Naive thymus-derived CD8-positive, alpha-beta T cell (primary cell): ENCODE results near the gene GALNT2. TPM values are rescaled to one million over a fixed set of nuclear protein-coding genes. Genes with fewer than 3 reads are reported as not detected.

ENCODE experiments used
- ATAC-seq, 2 donors: fragments of 150-1000 bp; cut with Tn5 transposase in 1 of 2; sonication (Bioruptor Pico), chemical (Tn5 transposase) in 1 of 2; 1 replicate in 1 of 2; 2 replicates in 1 of 2; pipeline ENCODE4 v1.10.0; 2021; ENCODE audit warnings: mild to moderate bottlenecking in 2 of 2, moderate library complexity in 2 of 2
- POLR2A ChIA-PET: fragments of 350-600 bp; sonication (Branson Sonifier 250); formaldehyde crosslinking; loops from one replicate; lab custom pipeline; 2021; ENCODE audit warnings: antibody characterized with exemption; lab: Charles Lee
- DNase-seq, 10 donors: peaks; one replicate each; pipeline versions ENCODE4 v3.0.0 to v3.0.0-alpha.2; 2020 to 2022
- H3K27ac Mint-ChIP-seq, 10 donors: one replicate each; pipeline ENCODE4 v1.8.0; 2020 to 2022; ENCODE audit warnings: mild to moderate bottlenecking in 10 of 10, mixed read lengths in 10 of 10, moderate library complexity in 4 of 10, inconsistent platforms in 1 of 10
- H3K27me3 Mint-ChIP-seq, 5 donors: one replicate each; pipeline ENCODE4 v1.8.0; 2021 to 2022; ENCODE audit warnings: mixed read lengths in 5 of 5
- H3K36me3 Mint-ChIP-seq, 3 donors: one replicate each; pipeline ENCODE4 v1.8.0; 2020 to 2022; ENCODE audit warnings: mixed read lengths in 3 of 3, mild to moderate bottlenecking in 2 of 3, inconsistent platforms in 1 of 3
- H3K4me1 Mint-ChIP-seq, 4 donors: one replicate each; pipeline ENCODE4 v1.8.0; 2021 to 2022; ENCODE audit warnings: mixed read lengths in 4 of 4
- H3K4me3 Mint-ChIP-seq, 10 donors: one replicate each; pipeline ENCODE4 v1.8.0; 2020 to 2022; ENCODE audit warnings: mild to moderate bottlenecking in 10 of 10, mixed read lengths in 10 of 10, moderate library complexity in 6 of 10, inconsistent platforms in 1 of 10
- H3K9me3 Mint-ChIP-seq, 9 donors: one replicate each; pipeline ENCODE4 v1.8.0; 2020 to 2022; ENCODE audit warnings: mixed read lengths in 9 of 9, mild to moderate bottlenecking in 3 of 9, inconsistent platforms in 1 of 9, moderate library complexity in 1 of 9
- polyA plus RNA-seq, 3 donors: library from polyadenylated mRNA; unstranded; fragments of 300-500 nt; fragmentation: Illumina TruSeq; gene quantifications; one replicate each; pipeline ENCODE4 v1.2.3, GENCODE V29; 2021
- total RNA-seq, 8 experiments: library from RNA in 2 of 8; stranded (reverse) in 2 of 8; gene quantifications; one replicate each; pipeline ENCODE4 v1.2.3 and lab custom pipeline; 2021 to 2026

Gene GALNT2
- total and polyA plus RNA-seq, 5 experiments from 2014 or later: 10.7 to 22.2 (median 15.3) TPM

DNA sequence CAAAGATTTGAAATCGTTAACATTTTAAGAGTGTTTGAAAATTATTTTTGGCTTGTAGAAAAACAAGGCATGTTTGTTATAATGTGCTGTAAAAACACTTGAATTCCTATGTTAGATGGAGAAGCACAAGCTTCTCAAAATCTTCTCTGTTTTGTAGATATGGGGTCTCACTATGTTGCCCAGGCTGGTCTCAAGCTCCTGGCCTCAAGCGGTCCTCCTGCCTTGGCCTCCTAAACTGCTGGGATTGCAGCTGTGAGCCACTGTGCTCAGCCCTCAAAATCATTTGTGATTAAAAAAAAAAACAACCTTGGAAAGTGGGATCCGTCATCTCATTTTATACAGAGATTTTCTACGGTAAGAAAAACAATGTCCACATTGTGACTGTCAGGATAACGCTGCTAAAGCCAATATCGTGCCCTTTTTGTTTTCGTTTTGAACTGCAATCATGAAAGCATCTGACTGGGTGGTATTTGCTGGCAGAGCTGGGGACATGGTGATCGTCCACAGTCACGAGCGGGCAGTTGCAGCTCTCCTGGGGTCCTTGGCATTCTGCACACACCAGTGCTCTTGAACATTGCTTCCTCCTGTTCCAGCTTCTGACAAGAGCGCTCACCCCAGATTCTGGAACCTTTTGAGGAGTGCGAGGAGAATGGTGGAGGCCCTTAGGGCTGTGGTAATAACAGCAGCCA, 246.6 kb downstream of the GALNT2 start:
- DNase-seq (no peak), ATAC-seq (no peak)
- no peaks in the 10 kb centered on the region for H3K36me3 Mint-ChIP-seq
- H3K27me3 Mint-ChIP-seq: peaks cover 0 to 6% (median 3%) of the 10 kb centered on the region in 5 donors
- H3K4me1 Mint-ChIP-seq: peaks cover 2 to 6% (median 3%) of the 10 kb centered on the region in 4 donors
- no peak overlapping the region for H3K4me3 Mint-ChIP-seq
- H3K9me3 Mint-ChIP-seq: no peaks in the 10 kb centered on the region
- H3K27ac Mint-ChIP-seq: no peak overlapping the region
- POLR2A ChIA-PET: no interaction called here

DNA sequence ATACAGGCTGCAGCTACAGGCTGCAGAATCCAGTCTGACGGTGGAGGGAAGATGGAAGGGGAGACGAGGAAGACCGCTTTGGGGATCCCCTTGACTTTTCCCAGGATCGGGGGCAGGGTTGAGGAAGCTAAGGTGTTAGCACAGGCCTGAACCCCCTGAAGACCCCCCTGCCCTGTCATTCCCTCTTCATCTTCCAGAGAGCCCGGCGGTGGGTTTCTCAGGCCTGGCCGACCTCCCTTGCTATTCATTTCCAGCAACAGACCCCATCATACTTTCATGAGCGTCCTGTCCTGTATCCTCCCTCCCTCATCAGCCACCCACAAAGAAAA, 247.1 kb downstream of the GALNT2 start:
- H3K4me1 Mint-ChIP-seq: peaks cover 2 to 6% (median 3%) of the 10 kb centered on the region in 4 donors
- ATAC-seq (no peak), DNase-seq (no peak)
- no peaks in the 10 kb centered on the region for H3K9me3 Mint-ChIP-seq
- H3K4me3 Mint-ChIP-seq: no peak overlapping the region
- H3K27ac Mint-ChIP-seq: no peak overlapping the region
- POLR2A ChIA-PET: no interaction called here
- peaks cover 0 to 6% (median 3%) of the 10 kb centered on the region in 5 donors for H3K27me3 Mint-ChIP-seq
- H3K36me3 Mint-ChIP-seq: no peaks in the 10 kb centered on the region

DNA sequence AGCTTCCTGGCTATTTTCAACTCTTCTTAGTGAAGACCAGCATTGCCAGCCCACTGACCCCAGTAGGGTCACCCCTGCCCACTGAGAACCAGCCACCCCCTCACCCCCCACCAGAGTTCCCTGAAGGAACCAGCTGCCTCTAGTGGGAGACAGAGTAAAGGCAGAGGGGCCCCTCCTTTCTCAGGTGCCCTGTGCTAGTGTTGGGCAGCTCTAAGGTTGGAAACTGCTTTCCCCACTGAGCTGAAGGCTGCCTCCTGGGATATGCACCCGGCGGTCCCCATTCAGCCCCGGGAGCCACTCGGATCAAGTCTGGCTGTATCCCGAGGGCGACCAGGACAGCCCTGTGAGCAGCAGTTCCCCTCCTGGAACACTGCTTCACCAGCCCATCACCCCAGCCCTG, 248.1 kb downstream of the GALNT2 start:
- no peak for ATAC-seq
- peaks cover 2 to 6% (median 3%) of the 10 kb centered on the region in 4 donors for H3K4me1 Mint-ChIP-seq
- POLR2A ChIA-PET: no interaction called here
- no peak for DNase-seq
- H3K27me3 Mint-ChIP-seq: peaks cover 0 to 6% (median 3%) of the 10 kb centered on the region in 5 donors
- no peaks in the 10 kb centered on the region for H3K36me3 Mint-ChIP-seq
- H3K4me3 Mint-ChIP-seq: no peak overlapping the region
- no peaks in the 10 kb centered on the region for H3K9me3 Mint-ChIP-seq
- H3K27ac Mint-ChIP-seq: no peak overlapping the region

DNA sequence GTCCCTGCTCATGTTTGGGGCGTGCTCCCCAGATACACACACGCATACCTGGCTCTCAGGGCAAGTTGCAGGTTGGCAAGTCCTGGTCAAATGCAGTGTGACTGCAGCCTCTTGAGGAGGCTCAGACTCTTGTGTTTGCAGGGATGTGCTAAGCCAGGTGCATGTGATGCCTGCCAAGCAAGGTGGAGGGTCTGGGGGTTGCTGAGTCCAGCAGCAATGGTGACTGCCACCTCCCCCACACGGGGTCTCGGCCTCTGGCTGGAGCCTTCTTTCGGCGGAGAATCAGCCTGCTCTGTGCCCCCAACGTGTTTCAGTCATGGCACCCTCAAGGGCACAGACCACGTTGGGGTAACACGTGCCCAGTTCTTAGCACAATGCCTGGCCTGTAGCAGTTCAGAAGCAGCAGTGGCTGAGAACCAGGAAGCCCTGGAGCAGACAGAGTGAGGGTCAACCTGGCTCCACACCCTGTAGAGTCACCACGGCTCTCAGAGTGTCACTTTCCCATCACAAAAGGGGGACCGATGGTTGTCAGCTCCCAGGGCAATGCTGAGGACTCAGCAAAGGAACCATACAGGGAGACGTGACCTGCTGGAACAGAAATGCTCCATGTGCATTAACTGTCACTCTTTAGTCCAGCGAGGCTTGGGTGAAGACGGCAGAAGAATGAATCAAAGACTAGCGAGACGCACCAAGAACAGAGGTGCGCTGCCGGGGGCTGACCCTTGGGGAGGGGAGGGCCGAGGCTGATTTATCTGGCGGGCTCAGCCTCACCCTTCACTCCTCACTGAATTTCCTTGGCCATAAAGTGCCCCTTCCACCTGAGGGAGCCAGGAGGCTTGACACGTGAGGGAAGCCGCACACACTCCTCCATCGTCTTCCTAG, 250.1 kb downstream of the GALNT2 start:
- no peaks in the 10 kb centered on the region for H3K36me3 Mint-ChIP-seq
- H3K4me1 Mint-ChIP-seq: no peaks in the 10 kb centered on the region
- ATAC-seq (no peak), DNase-seq (no peak)
- no peak overlapping the region for H3K4me3 Mint-ChIP-seq
- peaks cover 0 to 8% (median 3%) of the 10 kb centered on the region in 5 donors for H3K27me3 Mint-ChIP-seq
- H3K9me3 Mint-ChIP-seq: no peaks in the 10 kb centered on the region
- H3K27ac Mint-ChIP-seq: no peak overlapping the region
- POLR2A ChIA-PET: no interaction called here

DNA sequence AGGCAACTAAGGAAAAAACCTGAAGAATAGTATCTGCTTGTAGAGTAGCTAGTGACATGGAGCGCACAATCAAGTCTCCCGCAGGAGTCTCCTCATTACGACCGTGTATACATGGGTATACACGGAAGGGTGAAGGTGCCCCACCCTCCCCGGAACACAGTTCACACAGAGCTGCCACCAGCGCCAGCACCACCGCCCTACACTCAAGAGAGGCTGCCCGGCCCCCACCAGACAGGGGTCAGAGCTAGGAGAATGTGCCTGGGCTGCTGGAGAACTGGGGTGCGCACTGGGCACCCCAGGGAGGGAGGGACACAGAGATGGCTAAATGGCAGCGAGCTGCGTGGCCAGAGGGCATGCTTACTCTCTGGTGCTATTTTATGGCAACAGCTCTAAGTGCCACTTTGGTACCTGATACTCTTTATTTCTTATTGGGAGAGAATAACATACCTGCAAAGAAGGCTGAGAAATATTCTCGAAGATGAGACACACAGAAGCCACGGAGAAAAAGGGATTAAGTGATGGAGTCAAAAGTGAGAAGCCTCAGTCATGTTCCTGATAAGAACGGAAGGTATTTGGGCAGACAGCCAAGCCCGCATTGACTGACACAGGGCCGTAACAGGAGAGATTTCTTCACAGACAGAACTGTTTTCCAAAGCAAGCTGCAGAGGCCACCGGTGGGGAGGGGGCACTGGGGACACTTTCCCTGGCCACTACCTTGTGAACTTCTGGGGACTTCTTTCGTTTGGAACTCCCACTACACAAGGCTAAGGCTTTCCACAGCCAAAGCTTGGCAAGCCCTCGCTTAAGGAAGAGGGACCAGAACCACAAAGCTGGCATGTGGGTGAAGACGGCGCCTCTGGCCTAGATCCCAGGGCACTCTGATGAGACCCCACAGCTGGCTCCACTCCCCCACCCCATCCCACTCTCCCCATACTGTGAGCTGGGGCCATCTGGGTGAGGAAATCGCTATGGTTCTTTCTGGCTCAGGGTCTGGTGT, 251.1 kb downstream of the GALNT2 start:
- no peak overlapping the region for H3K4me3 Mint-ChIP-seq
- no peak for DNase-seq
- H3K27me3 Mint-ChIP-seq: peaks cover 0 to 8% (median 2%) of the 10 kb centered on the region in 5 donors
- H3K27ac Mint-ChIP-seq: no peak overlapping the region
- no peaks in the 10 kb centered on the region for H3K4me1 Mint-ChIP-seq
- no peaks in the 10 kb centered on the region for H3K9me3 Mint-ChIP-seq
- no peak for ATAC-seq
- H3K36me3 Mint-ChIP-seq: no peaks in the 10 kb centered on the region
- POLR2A ChIA-PET: no interaction called here

DNA sequence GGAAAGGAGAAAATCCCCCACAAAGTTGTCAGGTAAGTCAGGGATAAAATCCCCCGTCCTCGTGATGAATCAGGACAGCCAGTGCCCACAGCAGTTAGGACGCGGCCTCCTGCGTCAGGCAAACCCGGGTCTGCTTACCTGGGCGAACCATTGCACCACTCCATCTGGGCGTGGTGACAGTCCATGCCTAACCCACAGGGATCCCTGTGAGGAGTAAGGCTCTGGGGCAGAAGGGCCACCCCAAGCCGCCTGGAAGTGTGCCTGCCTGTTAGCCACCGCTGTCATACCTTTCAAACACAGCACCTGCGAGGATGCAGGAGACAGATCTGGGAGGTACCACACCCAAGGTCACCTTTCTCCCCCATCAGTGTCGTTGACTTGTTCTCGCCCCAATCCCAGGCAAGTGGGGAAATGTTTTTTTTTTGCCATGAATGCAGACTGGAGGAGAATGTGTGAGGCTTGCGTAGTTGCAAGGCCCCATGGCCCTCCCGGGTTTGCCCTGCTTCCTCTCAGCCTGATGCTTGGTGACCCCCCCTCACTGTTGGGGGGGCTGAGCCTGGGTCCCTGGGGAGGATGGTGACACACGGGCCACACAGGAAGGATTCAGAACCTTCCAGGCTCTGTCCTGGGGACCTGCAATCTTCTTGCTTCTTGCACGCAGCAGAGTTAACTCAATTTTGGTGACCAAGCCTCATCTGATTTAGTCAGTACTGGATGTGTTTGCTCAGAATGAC, 252.1 kb downstream of the GALNT2 start:
- POLR2A ChIA-PET: no interaction called here
- H3K4me3 Mint-ChIP-seq: no peak overlapping the region
- H3K27ac Mint-ChIP-seq: no peak overlapping the region
- ATAC-seq (no peak), DNase-seq (no peak)
- H3K9me3 Mint-ChIP-seq: no peaks in the 10 kb centered on the region
- H3K4me1 Mint-ChIP-seq: no peaks in the 10 kb centered on the region
- no peaks in the 10 kb centered on the region for H3K36me3 Mint-ChIP-seq
- peaks cover 0 to 8% (median 0%) of the 10 kb centered on the region in 5 donors for H3K27me3 Mint-ChIP-seq

DNA sequence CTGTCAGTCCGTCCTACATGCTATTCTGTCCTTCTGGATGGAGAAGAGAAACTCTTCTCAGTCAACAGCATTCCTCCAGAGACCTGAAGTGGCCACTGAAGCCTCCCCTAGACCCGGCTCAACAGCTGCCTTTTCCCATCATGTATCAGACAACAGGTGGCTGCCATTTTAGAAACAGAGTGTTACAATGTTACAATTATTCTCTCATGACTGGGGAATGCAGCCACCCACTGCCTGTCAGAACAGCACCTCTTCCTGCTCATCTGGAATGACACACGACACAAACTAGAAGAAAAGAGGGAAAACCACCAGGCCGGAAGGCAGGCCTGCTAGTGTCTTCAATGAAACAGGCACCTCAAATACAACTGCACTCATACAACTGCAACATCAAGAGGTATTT, 253.8 kb downstream of the GALNT2 start:
- ATAC-seq (no peak), DNase-seq (no peak)
- Mint-ChIP-seq H3K4me1 (no peaks in the 10 kb centered on the region), H3K27ac (no peak overlapping the region), H3K36me3 (no peaks in the 10 kb centered on the region), H3K9me3 (no peaks in the 10 kb centered on the region), H3K4me3 (no peak overlapping the region), H3K27me3 (peaks cover 0 to 8% (median under 1%) of the 10 kb centered on the region in 5 donors)
- POLR2A ChIA-PET: no interaction called here

DNA sequence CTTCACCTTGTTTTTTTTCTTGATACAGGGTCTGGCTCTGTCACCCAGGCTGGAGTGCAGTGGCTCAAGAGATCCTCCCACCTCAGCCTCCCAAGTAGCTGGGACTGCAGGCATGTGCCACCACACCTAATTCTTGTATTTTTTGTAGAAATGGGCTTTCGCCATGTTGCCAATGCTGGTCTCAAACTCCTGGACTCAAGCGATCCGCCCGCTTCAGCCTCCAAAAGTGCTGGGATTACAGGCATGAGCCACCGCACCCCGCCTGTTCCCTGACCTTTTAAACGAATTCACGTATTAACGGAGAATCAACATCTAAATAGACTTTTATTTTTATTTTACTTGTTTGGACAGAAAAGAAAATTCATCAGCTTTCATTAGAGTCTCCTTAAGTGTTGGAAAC, 254.3 kb downstream of the GALNT2 start:
- no peaks in the 10 kb centered on the region for H3K4me1 Mint-ChIP-seq
- H3K27ac Mint-ChIP-seq: no peak overlapping the region
- no peaks in the 10 kb centered on the region for H3K36me3 Mint-ChIP-seq
- H3K9me3 Mint-ChIP-seq: no peaks in the 10 kb centered on the region
- DNase-seq (no peak), ATAC-seq (no peak)
- H3K4me3 Mint-ChIP-seq: no peak overlapping the region
- peaks cover 0 to 8% (median 3%) of the 10 kb centered on the region in 5 donors for H3K27me3 Mint-ChIP-seq
- POLR2A ChIA-PET: no interaction called here

DNA sequence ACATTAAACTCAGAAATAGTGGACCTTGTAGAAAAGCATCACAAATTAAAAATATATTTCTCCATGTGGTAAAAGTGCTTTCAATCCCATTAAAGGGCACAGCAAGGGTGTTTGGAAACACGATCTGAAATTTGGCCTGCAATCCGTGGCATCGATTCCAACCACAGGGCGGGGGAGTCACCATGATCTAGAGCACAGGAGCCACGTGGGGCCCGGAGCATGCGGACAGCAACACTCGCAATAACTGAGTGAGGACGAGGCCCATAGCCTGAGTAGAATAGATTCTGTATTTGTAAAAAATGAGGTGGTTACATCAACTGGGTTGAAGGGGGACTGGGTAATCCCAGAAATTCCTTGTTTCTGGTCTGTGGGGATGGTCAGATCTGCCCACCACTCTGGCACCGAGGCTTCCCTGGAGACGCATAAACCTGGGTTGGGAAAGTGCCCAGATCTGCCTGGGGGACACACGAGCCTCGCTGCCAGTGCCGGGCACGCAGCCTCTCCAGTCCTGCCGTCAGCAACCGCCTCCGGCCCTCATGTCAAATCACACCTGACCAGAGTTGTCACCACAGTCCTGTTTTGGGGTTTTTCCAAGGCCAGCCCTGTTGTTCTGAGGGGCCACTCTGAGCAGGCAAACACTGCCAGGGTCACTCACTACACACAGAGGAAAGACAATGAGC, 254.8 kb downstream of the GALNT2 start:
- H3K27me3 Mint-ChIP-seq: peaks cover 0 to 8% (median 3%) of the 10 kb centered on the region in 5 donors
- POLR2A ChIA-PET: no interaction called here
- H3K4me1 Mint-ChIP-seq: no peaks in the 10 kb centered on the region
- H3K36me3 Mint-ChIP-seq: no peaks in the 10 kb centered on the region
- H3K27ac Mint-ChIP-seq: no peak overlapping the region
- DNase-seq: no peak
- no peak for ATAC-seq
- no peak overlapping the region for H3K4me3 Mint-ChIP-seq
- H3K9me3 Mint-ChIP-seq: no peaks in the 10 kb centered on the region

DNA sequence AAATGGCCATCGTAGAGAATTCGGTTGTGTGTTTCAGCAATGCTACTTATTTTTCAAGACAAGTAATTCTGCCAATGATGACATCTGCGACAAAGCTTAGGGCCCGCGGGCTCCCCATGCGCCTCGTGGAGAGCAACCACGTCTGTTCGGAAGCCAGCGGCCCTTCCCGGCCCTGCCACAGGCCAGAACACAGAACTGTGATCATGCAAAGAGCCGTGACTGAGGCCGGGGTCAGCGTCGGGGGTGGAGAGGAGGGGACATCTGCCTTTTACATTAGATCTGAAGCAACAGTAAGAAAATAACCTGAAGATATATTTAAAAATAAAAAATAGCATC, 255.4 kb downstream of the GALNT2 start:
- ATAC-seq (no peak), DNase-seq (no peak)
- POLR2A ChIA-PET: no interaction called here
- Mint-ChIP-seq H3K27me3 (peaks cover 0 to 8% (median 3%) of the 10 kb centered on the region in 5 donors), H3K27ac (no peak overlapping the region), H3K4me3 (no peak overlapping the region), H3K9me3 (no peaks in the 10 kb centered on the region), H3K4me1 (no peaks in the 10 kb centered on the region), H3K36me3 (no peaks in the 10 kb centered on the region)

DNA sequence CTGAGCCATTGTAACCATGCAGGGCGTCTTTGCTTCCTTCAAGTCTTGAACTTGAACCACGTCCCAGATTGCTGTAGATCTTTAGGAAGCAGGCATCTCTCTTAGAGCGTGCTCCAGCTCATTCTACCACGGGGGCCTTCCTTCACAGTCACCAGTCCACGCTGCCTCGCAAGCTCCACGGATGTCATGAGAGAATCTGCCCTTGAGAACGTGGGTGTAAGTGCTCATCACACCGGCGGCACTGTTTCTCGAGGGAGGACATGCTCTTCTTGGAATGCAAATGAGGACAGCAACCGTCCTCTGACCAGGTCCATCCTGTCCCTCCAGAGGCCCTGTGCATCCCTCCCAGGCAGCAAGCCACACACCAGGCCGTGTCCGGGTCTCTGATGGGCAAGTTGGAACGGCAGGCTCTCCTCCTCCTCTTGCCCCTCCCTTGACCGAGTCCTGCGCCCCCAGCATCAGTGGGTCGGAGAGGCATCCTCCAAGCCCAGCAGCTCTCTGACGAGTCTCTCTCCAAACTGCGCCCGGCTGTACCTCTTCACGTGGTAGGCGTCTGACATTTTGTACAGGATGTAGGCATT, 256.0 kb downstream of the GALNT2 start:
- POLR2A ChIA-PET: no interaction called here
- ATAC-seq: no peak
- no peak for DNase-seq
- no peaks in the 10 kb centered on the region for H3K9me3 Mint-ChIP-seq
- no peak overlapping the region for H3K27ac Mint-ChIP-seq
- H3K36me3 Mint-ChIP-seq: no peaks in the 10 kb centered on the region
- peaks cover 0 to 13% (median 2%) of the 10 kb centered on the region in 5 donors for H3K27me3 Mint-ChIP-seq
- no peaks in the 10 kb centered on the region for H3K4me1 Mint-ChIP-seq
- no peak overlapping the region for H3K4me3 Mint-ChIP-seq
